GM19240 (cell line): ENCODE measurements around the gene TCF7L1.
"Not testable (repeated sequence)": the region's sequence is repeated elsewhere in the genome, so short reads cannot be mapped to it uniquely, and the experiment has no call there.

Experiments
- DNase-seq: peaks from one replicate; pipeline ENCODE4 v3.0.0; 2011; ENCODE audit warnings: low spot score; ENCODE audit not compliant: insufficient read length

Gene TCF7L1

GRCh38 chr2:85131116-85131515 is 2.1 kb upstream of the TCF7L1 start:
- DNase-seq = no peak

GRCh38 chr2:85132397-85132796 is 795 bp upstream of the TCF7L1 start:
- no peak for DNase-seq

DNA sequence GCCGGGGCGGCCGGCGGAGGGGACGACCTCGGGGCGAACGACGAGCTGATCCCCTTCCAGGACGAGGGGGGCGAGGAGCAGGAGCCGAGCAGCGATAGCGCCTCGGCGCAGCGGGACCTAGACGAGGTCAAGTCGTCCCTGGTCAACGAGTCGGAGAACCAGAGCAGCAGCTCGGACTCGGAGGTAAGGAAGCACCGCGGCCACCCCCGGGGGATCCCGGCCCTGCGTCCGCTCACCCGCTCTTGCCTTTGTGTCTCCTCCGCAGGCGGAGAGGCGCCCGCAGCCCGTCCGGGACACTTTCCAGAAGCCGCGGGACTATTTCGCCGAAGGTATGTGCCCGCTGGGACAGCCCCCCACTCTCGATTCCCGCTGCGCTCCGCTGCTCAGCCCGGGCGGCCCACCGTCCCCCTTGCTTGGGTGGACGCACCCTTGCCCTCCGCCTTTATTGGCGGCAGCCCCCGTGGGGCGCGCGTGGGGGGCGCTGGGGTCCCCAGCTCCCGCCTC is 611 bp downstream of the TCF7L1 start:
- DNase-seq = no peak

DNA sequence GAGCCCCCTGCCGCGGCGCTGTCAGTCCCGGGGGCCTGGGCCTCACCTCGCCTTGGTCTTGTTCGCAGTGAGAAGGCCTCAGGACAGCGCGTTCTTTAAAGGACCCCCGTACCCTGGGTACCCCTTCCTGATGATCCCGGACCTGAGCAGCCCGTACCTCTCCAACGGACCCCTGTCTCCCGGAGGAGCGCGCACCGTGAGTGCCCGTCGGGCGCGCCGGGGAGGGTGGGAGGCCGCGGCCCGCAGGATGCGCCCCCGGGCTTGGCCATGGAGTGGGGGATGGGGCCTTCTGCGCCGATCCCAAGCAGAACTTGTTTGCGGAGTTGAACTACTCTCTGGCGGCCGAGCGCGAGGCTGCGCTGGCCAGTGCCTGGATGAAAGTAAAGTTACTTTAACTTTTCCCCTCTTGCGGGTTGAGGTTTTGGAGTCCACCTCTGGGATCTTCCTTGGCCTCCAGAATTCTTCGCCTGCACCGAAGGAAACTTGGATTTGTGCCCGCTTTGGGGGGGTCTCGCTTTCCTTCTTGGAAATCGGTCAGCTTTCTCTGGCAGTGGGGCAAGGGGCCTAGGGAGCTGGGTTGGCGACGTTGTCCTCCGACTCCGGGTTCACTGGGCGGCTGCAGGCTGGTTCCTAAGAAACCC is 1.2 kb downstream of the TCF7L1 start:
- no peak for DNase-seq

DNA sequence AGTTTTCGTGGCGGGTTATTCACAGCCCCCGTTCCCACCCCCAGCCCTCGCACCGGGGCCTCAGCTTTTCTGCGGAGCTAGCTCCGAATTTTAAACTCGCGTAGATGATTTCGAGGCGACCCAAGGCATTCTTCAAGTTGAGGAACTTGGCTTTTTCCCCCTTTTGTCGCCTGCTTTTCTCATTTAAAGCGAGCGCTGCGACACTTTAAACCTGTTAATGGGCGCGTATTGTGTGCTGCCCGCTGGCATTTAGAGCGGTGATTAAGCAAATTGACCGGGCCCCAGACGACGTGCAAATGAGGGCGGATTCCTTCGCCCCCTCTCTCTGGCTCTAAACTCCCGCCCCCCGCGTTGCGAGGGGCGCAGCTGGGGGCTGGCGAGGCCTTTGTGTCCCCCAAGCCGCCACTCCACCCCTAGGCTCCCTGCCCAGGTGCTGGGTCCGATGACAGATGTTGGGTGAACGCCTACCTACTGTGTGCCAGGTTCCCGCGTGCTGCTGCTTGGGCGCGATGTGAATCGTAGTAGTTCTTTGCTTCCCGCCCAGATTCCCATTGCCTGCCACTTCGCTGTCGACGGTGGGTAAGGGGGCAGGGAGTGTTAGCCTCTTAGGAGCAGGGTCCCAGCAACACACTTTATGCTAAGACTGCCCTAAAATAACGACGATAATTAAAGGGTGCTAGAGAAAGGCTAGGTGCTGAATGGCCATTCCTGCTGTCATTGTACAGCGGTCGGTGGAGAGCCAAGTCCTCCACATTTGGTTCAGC is 1.9 kb downstream of the TCF7L1 start:
- no peak for DNase-seq

GRCh38 chr2:85135660-85135914 is 2.4 kb downstream of the TCF7L1 start:
- no peak for DNase-seq

DNA sequence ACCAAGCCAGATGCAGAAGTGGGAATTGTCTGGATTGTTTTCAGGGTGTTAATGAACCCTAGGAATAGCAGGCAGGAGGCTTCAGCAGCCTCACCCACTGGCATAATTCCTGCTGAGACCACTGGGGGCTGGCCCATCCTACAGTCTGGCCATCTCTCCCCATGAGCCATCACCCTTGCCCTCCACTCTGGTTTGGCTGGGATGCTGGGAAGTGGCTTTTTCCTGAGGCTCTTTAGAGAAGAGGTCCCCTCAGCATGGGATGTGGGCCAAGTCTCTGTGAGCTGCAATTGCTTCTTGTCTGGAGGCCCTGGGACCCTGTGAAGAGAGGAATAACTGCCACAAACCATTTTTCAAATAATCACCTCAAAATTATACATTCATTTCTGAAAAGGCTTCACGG is 4.0 kb downstream of the TCF7L1 start:
- DNase-seq = no peak

DNA sequence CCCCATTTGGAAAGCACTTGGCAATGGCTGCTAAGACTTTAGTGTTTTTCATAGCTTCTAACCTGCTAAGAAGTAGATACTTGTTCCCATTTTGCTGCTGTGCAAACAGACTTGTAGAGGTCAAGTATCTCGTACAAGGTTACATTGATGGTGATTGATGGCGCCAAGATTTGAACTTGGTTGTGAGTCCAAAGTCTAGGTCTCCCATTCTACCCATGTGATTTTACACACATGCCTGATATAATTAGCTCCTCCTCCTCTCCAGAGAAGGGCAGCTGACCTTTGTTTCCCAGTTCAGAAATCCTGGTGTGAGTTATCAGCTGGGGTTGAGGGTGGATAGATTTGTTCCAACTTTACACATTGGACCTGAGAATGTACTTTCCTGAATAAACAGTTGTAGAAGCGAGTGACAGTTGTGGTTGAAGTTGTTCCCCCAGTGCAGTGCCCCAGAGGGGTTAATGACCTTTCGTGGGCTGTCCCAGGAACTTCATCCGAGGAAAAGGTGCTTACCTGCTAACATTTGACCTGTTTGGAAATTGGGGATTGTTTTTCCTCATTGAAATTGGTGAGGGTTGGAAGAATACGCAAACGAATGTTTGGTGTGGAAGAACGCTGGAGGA is 10.4 kb downstream of the TCF7L1 start:
- DNase-seq = no peak

DNA sequence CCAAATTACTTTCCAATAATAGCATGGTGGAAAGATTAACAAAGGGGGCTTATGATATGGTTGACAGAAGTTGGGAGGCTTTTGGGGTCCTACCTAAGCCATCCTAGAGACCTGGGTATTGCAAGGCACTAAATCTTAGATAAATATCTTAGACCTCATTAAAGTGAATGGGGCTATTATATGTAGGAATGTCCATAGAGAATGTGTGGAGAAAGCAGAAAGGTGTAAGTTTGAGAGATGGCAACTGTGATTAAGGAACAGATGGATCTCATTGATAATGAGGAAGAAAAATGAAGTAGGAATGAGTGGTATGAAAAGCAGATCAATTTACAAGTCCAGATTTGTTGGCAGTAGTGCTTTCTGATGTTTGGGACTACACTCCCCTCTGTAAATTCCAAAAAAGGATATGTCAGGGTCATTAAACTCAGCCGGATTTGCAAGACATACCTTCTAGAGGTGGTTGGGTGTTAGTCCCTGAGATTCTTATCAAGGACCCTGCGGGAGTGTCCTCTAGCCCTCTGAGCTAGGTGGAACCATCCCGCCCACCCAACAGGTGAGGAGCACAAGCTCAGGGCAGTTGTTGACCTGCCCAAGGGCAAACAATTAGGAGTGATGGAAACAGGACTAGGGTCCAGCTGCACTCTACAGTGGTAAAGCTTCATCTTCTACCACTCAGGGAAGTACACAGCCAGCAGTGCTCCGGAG is 12.1 kb downstream of the TCF7L1 start:
- DNase-seq = no peak

DNA sequence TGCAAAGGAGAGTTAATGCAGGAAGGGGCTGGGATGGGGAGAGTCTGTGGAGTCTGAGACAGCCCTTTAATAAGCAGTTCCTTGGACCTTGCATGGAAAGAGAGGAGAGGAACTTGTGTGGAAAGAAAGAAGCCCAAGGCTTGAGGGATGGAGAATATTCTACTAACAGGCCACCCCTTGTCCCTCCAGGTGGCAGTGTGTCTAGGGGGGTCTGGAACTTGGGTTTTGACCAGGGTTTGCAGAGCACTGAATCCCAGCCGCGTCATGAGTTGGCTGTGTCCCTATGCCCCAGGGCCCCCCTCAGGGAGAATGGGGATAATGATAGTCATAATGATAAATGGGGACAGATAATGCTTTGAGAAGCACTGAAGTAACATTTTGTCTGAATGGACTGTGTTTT is 15.0 kb downstream of the TCF7L1 start:
- no peak for DNase-seq

GRCh38 chr2:85151026-85151425 is 17.8 kb downstream of the TCF7L1 start:
- no peak for DNase-seq

DNA sequence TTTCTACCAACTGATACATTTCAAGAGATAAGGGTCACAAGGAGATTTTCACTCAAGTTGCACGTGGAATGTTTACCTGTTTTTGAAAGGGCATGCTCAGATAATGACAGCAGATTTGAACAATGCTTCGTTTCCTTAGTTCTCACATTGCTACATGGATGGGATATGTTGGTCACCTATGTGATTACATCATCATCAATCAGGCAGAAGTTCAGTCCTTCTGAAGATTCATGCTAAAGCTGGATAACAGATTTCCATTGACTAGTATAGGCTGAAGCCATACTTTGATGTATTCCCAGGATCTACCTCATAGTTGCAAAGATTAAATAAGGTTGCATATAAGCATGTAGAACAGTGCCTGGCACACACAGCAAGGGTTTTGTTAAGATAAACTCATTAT is 19.7 kb downstream of the TCF7L1 start:
- no peak for DNase-seq

DNA sequence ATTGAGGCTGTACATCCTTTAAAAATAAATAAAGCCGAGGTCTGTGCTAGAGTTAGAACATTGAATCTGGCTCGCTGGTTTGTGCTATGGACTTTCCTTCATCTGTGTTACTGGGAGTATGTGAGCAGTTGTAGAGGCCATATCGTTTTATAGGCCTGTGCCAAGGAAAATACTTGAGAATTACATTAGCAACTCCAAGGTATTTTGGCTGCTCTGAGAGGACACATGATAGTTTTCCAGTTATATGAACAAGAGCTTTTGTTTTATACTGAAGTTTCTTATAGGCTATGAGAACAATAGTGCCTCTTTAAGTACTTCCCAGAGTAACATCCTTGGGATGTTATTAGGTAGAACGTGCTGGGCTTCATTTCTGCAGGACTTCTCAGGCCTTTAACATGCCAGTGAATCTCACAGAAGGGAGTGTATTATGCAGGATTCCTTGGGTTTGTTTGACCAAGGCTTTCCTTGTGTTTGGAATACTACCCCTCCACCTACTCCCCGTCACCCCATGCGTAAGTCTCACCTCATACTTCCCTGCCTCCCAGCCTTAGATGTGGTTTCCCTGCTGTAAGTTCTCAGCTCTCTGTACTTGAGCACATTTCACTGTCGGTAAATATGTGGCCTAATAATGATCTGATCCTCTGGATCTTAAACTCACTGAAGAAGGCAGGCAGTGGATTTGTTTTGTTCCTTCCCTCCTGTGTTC is 21.0 kb downstream of the TCF7L1 start:
- no peak for DNase-seq

- not testable (repeated sequence) for DNase-seq
These were observed 21.9 kb downstream of the TCF7L1 start for GRCh38 chr2:85155082-85155481.

DNA sequence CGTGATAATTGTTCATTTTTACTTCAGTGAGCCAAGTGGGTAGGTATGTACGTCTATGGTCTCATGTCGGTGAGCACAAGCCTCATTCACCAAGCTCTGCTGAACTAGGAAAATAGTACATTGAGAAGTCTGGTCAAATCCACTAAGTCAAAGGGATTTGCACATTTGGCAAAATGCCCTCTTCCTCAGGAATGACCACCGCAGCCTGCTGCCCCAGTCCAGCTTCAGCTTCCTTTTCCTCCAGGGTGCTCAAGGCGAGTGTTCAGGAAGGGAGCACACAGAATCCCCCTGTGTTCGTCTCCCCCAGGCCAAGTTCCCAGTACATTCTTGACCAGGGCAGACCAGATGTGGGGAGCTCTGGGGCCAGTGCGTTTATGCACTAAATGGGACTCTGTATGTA is 23.0 kb downstream of the TCF7L1 start:
- DNase-seq = no peak

- no peak for DNase-seq
These were observed 23.4 kb downstream of the TCF7L1 start for GRCh38 chr2:85156619-85157018.

DNA sequence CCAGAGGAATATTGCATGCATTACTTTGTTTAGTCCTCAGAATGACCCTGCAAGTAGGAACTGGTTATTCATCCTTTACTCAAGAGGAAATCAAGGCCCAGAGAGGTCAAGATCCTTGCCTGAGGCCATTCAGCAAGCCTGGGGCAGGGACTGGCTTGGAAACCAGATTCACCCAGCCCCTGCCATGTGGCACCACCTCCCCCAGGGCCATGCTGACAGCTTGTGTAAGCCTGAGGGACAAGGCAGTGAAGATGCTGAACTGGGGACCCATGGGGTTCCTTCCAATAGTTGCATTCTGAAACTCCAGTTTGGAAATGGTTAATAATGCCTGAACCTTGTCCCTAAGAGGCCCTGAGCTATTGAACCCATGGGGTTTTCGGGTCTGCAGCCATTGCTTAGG is 24.2 kb downstream of the TCF7L1 start:
- DNase-seq = no peak

GRCh38 chr2:85158559-85159273 is 25.5 kb downstream of the TCF7L1 start:
- no peak for DNase-seq

GRCh38 chr2:85159589-85159988 is 26.4 kb downstream of the TCF7L1 start:
- DNase-seq = no peak

DNA sequence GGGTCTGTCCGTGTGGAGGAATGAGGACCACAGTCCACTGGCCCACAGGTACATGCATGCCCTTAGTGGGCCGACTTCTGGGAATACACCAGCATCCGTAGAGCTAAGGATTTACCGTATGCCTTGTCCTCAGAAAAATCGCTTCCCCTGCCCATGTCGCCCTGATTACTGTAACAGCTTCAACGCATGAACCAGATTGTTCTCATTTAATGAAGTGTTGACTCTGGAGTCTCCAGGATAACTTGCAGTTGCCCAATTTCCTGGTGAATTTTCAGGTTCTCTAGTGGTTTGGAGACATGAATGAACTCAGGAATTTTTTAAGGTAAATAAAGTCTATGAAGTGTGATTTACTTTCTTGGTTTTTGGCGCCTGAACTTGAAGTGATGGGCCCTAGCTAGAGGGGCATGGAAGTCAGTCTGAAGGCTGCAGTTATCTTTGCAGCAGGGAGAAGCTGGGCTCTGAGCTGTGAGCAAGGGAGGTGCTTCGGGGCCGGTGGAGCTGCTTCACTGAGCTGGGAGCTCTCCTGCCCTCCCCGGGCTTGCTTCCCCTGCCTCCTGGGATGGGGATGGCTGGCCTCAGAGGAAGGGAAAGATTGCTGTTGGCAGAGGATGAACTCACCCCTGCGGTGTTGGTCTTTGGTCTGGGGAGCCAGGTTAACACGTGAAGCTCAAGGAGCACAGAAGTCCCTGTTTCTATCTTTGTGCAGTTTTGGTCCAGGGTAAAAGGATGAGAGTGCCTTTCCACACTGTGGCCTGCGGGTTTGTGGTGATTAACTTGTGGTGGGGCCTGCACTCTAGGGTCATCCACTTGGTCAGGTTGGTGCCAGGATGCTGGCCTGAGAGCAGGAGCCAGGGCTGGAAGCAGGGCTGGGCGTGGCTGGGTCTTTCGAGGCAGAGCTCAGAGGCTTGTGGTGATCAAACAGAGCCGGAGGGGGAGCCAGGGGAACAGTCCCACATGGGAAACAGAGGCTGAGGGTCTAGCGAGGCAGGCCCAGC is 28.1 kb downstream of the TCF7L1 start:
- no peak for DNase-seq
